ENCODE measurements around the gene TEKTIP1.

DNA sequence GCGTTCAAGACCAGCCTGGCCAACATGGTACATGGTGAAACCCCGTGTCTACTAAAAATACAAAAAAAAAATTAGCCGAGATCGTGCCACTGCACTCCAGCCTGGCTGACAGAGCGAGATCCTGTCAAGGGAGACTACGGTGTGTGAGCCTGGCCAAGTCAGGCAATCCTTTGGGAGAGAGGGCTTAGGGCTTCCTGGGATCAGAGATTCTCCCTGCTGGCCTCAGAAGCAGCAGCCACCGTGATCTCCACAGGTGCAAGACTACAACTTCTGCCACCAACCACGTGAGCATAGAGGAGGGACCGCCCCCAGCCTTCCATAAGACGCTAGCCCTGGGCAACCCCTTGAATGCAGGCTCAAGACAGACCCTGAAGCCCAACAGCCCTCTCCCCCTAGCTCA is 10.8 kb downstream of the TEKTIP1 start:
- TF ChIP-seq, protein P1, sequence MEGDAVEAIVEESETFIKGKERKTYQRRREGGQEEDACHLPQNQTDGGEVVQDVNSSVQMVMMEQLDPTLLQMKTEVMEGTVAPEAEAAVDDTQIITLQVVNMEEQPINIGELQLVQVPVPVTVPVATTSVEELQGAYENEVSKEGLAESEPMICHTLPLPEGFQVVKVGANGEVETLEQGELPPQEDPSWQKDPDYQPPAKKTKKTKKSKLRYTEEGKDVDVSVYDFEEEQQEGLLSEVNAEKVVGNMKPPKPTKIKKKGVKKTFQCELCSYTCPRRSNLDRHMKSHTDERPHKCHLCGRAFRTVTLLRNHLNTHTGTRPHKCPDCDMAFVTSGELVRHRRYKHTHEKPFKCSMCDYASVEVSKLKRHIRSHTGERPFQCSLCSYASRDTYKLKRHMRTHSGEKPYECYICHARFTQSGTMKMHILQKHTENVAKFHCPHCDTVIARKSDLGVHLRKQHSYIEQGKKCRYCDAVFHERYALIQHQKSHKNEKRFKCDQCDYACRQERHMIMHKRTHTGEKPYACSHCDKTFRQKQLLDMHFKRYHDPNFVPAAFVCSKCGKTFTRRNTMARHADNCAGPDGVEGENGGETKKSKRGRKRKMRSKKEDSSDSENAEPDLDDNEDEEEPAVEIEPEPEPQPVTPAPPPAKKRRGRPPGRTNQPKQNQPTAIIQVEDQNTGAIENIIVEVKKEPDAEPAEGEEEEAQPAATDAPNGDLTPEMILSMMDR (conservative IDR thresholded peaks at IDR 0.05 in 1 of 2, IDR thresholded peaks at IDR 0.05 in 1 of 2; ENCODE audit: extremely low read depth in 1 of 2, insufficient read depth in 1 of 2, low read depth in 1 of 2, low read length in 2 of 2): no peak
- no peak for TF ChIP-seq EZH2 (IDR thresholded peaks at IDR 0.05; ENCODE audit: borderline replicate concordance, low read length)
